Stimulated activated CD8-positive, alpha-beta memory T cell treated with anti-CD3 and anti-CD28 coated beads, Interleukin-15, amount 100 ng/mL, for 24 hours (primary cell): ENCODE data around the gene SPANXN2.
"Not testable (repeated sequence)": the region's sequence is repeated elsewhere in the genome, so short reads cannot be mapped to it uniquely, and the experiment has no call there.

Experiments
- DNase-seq: peaks from one replicate; pipeline ENCODE4 v3.0.0-alpha.2; 2020; ENCODE audit warnings: low read depth

The SPANXN2 gene

GRCh38 chrX:143720652-143721051, at the start of gene SPANXN2:
Gene SPANXN2, minus strand, starts transcription at chrX:143720752. Its CDS starts 84 bp downstream, at chrX:143720668.
- DNase-seq: not testable (repeated sequence)

- DNase-seq: no peak
Observed at GRCh38 chrX:143768976-143769375, 48.4 kb upstream of the SPANXN2 start.

GRCh38 chrX:143767789-143768188, 47.2 kb upstream of the SPANXN2 start:
- DNase-seq: not testable (repeated sequence)

- no peak for DNase-seq
Observed at GRCh38 chrX:143757887-143758286, 37.3 kb upstream of the SPANXN2 start.

GRCh38 chrX:143757375-143757774, 36.8 kb upstream of the SPANXN2 start:
- no peak for DNase-seq

GRCh38 chrX:143754183-143754582, 33.6 kb upstream of the SPANXN2 start:
- DNase-seq: no peak

- no peak for DNase-seq
Observed at GRCh38 chrX:143733866-143734265, 13.3 kb upstream of the SPANXN2 start.

GRCh38 chrX:143726296-143726695, 5.7 kb upstream of the SPANXN2 start:
- no peak for DNase-seq

- DNase-seq: no peak
Observed at GRCh38 chrX:143701460-143701859, 19.1 kb downstream of the SPANXN2 start.

GRCh38 chrX:143694885-143695284, 25.7 kb downstream of the SPANXN2 start:
- no peak for DNase-seq

GRCh38 chrX:143683486-143683885, 37.1 kb downstream of the SPANXN2 start:
- DNase-seq: no peak

GRCh38 chrX:143674926-143675325, 45.6 kb downstream of the SPANXN2 start:
- no peak for DNase-seq

GRCh38 chrX:143669395-143669794, 51.2 kb downstream of the SPANXN2 start:
- no peak for DNase-seq

- no peak for DNase-seq
Observed at GRCh38 chrX:143664302-143664701, 56.2 kb downstream of the SPANXN2 start.

GRCh38 chrX:143663755-143664154, 56.8 kb downstream of the SPANXN2 start:
- DNase-seq: no peak
